22Rv1 (cell line): ENCODE measurements around the gene MADD.

ENCODE experiments used
- H3K27ac ChIP-seq: fragments of 450-650 bp; 2 replicates; pipeline ENCODE4 v1.5.1; 2017
- CTCF ChIP-seq: fragments of 450-650 bp; IDR thresholded peaks from 2 replicates; pipeline ENCODE4 v1.5.1; 2017; ENCODE audit warnings: mild to moderate bottlenecking
- ZFX ChIP-seq: fragments of 450-650 bp; IDR thresholded peaks from 2 replicates; pipeline ENCODE4 v1.6.1; 2017; ENCODE audit warnings: antibody characterized with exemption, borderline replicate concordance

The MADD gene

GRCh38 chr11:47356129-47356997 is 86.4 kb downstream of the MADD start:
- peak overlapping the region; percentile 71 for H3K27ac ChIP-seq
- TF ChIP-seq CTCF (no peak), ZFX (no peak)

GRCh38 chr11:47356998-47357329 is 87.0 kb downstream of the MADD start:
- TF ChIP-seq CTCF: no peak
- TF ChIP-seq ZFX: no peak
- no peak overlapping the region for H3K27ac ChIP-seq

- TF ChIP-seq ZFX (no peak), CTCF (no peak)
- H3K27ac ChIP-seq: no peak overlapping the region
Measured at GRCh38 chr11:47357985-47358730, 88.2 kb downstream of the MADD start.

DNA sequence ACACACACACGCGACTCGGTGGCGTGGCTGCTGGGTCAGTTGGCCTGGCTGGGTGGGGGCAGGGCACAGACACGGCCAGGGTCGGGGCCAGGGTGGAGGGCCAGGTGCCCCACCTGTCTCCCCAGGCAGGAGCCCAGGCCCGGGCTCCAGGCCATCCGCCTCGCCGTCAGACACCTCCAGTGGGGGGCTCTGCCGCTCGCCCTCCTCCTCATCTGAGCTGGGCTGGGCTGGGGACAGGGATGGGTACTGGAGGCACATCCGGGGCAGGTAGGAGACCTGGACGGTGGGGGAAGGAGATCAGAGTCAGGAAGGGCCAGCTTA is 88.8 kb downstream of the MADD start:
- H3K27ac ChIP-seq: no peak overlapping the region
- TF ChIP-seq CTCF (no peak), ZFX (no peak)

DNA sequence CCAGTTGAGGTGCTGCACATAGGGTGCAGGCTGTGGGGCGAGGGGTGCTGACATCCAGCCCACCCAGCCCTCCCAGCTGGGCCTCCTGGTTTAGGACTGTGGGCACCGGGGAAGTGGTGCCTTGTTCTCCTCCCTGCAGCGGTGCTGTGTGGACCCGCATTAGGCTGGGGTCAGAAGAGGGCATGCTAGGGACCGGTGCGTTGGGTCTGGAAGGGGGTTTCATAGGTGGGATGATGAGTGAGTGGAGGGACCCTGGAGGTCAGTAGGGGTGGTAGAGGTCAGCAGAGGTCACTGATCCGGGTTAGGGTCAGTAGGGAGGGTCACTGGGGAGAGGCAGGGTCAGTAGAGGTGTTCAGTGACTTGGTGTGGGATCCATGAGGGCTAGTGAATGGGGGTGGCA is 89.2 kb downstream of the MADD start:
- H3K27ac ChIP-seq: no peak overlapping the region
- TF ChIP-seq ZFX (no peak), CTCF (no peak)

GRCh38 chr11:47359586-47359985 is 89.7 kb downstream of the MADD start:
- no peak for TF ChIP-seq CTCF
- no peak for TF ChIP-seq ZFX
- H3K27ac ChIP-seq: no peak overlapping the region

DNA sequence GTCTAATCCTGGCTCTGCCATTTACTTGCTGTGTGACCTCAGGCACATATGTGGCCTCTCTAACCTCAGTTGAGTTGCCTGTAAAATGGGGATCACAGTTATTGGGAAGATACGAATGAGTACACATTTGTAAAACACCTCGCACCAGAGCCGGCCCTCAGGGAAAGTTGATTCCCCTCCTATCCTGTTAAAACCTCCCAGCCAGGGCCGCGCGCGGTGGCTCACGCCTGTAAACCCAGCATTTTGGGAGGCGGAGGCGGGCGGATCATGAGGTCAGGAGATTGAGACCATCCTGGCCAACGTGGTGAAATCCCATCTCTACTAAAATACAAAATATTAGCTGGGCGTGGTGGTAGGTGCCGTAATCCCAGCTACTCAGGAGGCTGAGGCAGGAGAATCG is 90.4 kb downstream of the MADD start:
- TF ChIP-seq ZFX (no peak), CTCF (no peak)
- H3K27ac ChIP-seq: no peak overlapping the region
